LHCN-M2 (cell line): Measurements from ENCODE around the gene PDS5B. TPM values are rescaled to one million over a fixed set of nuclear protein-coding genes. Genes with fewer than 3 reads are reported as not detected.
"Not testable (repeated sequence)": the region's sequence is repeated elsewhere in the genome, so short reads cannot be mapped to it uniquely, and the experiment has no call there.

Source experiments
- DNase-seq: peaks from one replicate; pipeline ENCODE4 v3.0.0-alpha.2; 2012; ENCODE audit warnings: low read depth
- total RNA-seq: library from RNA; depleted of rRNA; stranded (reverse); fragments of >200 nt; gene quantifications from 2 replicates; pipeline ENCODE4 v1.2.3, GENCODE V29; 2014

PDS5B gene
- total RNA-seq, 1 experiment from 2014 or later: 19.9 TPM

DNA sequence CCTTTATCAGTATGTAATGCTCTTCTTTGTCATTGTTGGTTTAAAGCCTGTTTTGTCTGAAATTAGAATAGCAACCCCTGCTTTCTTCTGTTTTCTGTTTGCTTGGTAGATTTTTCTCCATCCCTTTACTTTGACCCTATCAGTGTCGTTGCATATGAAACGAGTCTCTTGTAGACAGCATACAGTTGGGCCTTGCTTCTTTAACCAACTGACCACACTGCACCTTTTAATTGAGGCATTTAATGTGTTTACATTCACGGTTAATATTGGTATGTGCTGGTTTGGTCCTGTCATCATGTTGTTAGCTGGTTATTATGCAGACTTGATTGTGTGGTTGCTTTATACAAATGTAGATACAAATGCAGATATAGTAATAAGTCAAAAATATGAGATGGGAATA is 71.1 kb downstream of the PDS5B start:
- no peak for DNase-seq

DNA sequence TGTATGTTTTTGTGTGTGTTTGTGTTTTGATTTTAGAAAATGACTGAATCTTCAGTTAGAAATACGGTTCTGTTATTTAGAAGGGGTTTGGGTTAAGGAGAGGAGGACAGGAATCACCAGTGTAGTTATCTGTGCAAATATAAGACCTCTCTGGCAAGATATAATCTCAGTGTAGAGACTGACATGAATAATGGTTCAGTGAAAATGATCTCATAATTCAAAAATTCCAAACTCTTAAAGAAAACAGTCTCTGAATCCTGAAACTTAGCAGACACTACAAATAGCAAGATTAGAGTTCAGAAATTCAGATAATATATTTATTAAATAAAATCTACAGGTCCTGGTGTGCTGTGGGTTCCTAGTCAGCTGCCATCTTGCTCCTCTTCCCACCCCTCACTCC is 73.5 kb downstream of the PDS5B start:
- no peak for DNase-seq

DNA sequence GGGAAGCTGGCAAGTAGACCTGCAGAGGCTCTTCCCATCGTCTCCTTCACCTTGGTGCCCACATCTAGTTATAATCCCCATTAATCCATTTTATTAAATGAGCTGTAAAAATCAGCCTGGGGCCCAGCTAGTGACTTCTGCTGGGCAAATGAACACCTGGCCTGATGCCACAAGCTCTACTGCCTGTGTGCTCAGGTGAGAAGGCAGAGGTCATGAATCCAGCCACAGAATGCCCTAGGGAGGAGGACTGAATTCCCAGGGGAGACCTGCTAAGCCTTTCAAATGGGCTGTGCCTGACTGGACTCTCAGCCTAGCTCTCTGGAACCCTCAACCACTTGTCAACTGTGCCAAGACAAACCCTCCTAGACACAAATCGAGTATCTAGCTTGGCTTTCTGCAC is 74.0 kb downstream of the PDS5B start:
- DNase-seq: no peak

DNA sequence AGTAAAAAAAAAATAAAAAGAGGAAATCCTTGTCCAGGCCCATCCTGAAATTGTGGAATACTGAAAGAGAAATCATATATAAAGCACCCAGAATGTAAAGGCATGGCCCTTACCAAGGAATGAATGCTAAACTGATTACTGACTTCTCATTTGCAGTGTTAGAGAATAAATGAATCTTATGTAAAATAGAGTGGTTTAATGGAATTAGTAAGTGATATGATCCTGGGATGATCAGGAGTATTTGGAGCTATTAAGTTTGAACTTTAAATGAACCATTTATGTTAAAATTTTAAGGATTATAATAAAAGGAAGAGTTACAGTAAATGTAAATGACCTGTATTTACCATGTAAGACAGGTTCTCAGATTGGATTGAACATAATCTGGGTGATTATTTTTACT is 75.4 kb downstream of the PDS5B start:
- DNase-seq: no peak

DNA sequence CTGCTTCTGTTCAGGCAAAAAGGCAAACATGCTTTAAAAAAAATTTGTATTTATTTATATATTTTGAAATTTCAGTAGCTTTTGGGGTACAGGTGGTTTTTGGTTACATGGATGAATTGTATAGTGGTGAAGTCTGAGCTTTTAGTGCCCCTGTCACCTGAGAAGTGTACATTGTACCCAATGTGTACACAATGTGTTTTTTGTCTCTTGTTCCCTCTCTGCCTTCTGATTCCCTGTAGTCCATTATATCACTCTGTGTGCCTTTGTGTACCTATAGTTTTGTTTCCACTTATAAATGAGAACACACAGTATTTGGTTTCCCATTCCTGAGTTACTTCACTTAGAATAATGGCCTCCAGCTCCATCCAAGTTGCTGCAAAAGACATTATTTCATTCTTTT is 77.4 kb downstream of the PDS5B start:
- no peak for DNase-seq

DNA sequence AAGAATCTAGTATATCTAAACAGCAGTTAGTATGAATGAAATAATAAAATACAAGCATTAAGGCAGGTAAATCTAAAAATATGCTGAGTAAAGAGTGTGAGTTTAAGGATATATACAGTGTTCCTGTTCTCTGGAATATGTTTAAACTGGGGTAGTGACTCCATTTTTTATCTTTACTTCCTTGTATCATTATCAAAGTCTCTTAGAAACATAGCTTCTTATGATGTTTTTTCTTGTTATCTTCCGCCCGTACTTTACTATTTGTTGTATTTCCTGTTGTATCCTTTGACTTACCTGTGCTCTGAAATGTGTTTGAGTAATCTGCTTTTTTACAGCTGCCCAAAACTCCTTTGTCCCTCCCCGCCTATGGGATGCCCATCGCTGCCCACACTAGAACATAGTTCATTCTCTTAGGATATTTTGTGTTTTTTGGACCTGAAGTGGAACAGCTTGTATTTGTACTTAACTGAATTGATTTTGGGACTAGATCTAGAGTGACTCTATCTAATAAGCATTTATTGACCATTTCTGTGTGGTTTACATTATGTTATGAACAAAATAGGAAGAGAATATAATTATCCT is 80.8 kb downstream of the PDS5B start:
- no peak for DNase-seq

- peak; percentile 51 for DNase-seq
These were observed 82.9 kb downstream of the PDS5B start for GRCh38 chr13:32669030-32669646.

GRCh38 chr13:32674503-32674902 is 88.3 kb downstream of the PDS5B start:
- DNase-seq: no peak

GRCh38 chr13:32676242-32676641 is 90.0 kb downstream of the PDS5B start:
- DNase-seq: no peak

DNA sequence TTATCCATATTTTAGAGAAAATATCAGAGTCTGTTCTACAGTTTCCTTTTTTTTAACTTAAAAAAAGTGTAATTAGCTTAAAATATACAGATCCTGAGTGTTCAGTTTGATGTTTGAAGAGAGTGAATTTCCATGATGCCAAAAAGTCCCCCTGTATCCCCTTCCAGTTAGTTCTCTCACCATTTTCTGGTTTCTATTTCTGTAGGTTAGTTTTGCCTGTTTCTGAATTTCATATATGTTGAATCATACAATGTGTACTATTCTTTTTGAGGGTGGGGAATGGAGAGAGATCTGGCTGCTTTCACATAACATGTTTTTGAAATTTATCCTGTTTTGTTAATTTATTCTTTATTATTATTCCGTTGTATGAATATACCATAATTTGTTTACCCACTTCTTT is 95.9 kb downstream of the PDS5B start:
- DNase-seq: no peak

- no peak for DNase-seq
These were observed 96.5 kb downstream of the PDS5B start for GRCh38 chr13:32682740-32683139.

DNA sequence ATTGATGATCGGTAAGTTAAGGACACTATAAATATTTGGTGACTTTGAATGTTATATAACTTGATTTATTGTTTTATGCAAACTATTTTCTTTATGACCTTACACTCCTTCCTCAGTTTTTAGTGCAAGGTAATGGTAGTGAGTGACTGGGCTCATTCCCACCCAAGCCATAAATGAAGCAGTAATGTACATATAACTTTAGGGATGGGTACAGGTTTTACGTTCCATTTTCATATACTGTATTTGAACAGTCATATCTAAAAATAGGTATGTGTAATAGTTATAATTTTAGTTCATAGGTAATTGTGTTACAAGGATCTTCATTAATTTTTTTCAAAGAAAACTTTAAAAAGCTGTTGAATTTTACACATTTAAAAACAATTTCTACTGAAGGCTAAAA is 101.0 kb downstream of the PDS5B start:
- DNase-seq: no peak

DNA sequence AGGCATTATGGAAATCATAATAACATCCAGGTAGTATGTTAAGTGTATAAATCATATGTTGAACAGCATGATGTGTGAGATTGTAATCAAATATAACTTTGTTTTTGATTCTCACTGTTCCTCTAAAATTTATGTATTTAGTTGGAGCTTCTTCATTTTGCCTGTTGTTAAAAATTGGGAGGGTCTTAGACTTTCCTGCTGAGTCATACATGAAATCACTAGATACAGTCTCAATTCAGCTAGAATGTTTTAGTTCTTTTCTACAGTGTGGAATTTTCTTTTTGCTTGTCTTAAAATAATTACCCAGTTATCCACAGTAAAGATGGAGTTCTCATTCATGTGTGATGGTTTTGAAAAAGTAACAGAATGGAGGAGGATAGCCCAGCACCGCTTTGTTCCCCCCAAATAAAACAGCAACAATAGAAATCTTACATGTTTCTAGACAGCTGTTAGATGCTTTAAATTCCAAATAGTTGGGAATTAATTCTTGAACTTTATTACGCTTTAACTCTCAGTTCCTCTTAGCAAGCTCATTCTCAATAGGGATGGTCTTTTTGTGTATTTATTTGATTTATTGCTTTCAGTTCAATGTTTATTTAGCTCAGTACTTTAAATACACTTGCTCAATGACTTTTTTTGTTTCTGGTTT is 109.5 kb downstream of the PDS5B start:
- peak; percentile 1 for DNase-seq

- DNase-seq: no peak
These were observed 121.2 kb downstream of the PDS5B start for GRCh38 chr13:32707471-32707870.

- DNase-seq: no peak
These were observed 127.1 kb downstream of the PDS5B start for GRCh38 chr13:32713397-32713796.

DNA sequence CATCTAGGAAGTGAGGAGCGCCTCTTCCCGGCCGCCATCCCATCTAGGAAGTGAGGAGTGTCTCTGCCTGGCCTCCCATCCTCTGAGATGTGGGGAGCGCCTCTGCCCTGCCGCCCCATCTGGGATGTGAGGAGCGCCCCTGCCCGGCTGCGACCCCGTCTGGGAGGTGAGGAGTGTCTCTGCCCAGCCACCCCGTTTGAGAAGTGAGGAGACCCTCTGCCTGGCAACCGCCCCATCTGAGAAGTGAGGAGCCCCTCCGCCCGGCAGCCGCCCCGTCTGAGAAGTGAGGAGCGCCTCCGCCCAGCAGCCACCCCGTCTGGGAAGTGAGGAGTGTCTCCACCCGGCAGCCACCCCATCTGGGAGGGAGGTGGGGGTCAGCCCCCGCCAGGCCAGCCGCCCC is 129.9 kb downstream of the PDS5B start:
- not testable (repeated sequence) for DNase-seq

DNA sequence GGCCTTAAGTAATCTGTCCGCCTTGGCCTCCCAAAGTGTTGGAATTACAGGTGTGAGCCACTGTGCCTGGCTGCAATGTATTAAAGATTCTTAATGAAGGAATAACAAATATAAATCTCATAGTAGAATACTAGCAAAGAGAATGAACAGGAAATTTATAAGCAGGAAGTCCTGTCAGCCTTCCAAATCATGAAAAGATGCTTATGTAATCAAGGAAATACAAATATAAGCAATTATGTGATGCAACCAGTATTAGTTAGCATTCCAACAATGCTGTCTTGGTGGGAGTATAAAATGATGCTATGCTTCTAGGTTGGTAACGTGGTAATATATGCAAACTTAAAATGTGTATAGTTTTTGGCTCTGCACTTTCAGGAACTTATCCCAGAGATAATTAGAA is 133.8 kb downstream of the PDS5B start:
- DNase-seq: no peak

GRCh38 chr13:32721131-32722034 is 135.1 kb downstream of the PDS5B start:
- not testable (repeated sequence) for DNase-seq

- no peak for DNase-seq
These were observed 136.1 kb downstream of the PDS5B start for GRCh38 chr13:32722340-32722739.

- no peak for DNase-seq
These were observed 137.7 kb downstream of the PDS5B start for GRCh38 chr13:32723987-32724386.

DNA sequence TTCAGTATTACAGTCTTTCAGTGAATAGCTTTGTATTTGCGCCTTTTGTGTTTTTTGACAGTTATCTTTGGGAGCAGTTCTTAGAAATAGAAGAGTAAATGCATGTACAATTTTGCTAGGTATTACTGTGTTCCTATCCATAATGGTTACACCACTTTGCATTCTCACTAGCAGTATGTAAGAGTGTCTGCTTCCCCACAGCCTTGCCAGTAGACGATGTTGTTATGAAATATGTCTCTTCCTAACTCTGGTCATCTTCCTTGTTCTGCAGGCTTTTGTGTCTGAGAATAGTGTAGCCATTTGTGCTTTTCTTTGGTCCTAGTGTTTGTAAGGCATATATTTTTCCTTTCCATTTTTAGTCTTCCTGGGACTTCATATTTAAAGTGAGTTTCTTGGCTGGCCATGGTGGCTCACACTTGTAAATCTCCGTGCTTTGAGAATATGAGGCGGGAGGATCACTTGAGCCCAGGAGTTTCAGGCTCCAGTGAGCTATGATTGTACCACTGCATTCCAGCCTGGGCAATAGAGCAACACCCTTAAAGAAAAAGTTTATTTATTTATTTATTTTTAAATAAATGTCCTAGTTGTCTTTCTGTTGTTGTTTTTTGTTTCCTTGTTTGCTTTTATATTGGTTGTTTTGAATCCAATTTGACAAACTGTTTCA is 140.3 kb downstream of the PDS5B start:
- no peak for DNase-seq

- no peak for DNase-seq
These were observed 142.1 kb downstream of the PDS5B start for GRCh38 chr13:32728327-32728726.
